GM23338 (cell line): ENCODE data around the gene PPM1E.

Source experiments
- CREB1 ChIP-seq: fragments of 250-450 bp; sonication (Bioruptor Pico); IDR thresholded peaks from 2 replicates; pipeline ENCODE4 v1.5.0; 2020; ENCODE audit warnings: low read depth, mild to moderate bottlenecking, moderate library complexity
- EZH2 ChIP-seq: fragments of 200-600 bp; sonication (generic); IDR thresholded peaks from one replicate; pipeline ENCODE4 v1.8.0; 2017; ENCODE audit warnings: antibody characterized with exemption, mild to moderate bottlenecking, low read depth; ENCODE audit not compliant: unreplicated experiment
- EZH2phosphoT487 ChIP-seq: fragments of 200-600 bp; sonication (generic); IDR thresholded peaks from one replicate; pipeline ENCODE4 v1.8.1; 2018; ENCODE audit warnings: antibody characterized with exemption; ENCODE audit not compliant: unreplicated experiment
- NANOG ChIP-seq: IDR thresholded peaks from 2 replicates; pipeline ENCODE4 v1.6.1; 2016; ENCODE audit warnings: antibody characterized with exemption, borderline replicate concordance
- POLR2AphosphoS5 ChIP-seq: IDR thresholded peaks from 2 replicates; pipeline ENCODE4 v1.6.1; 2016; ENCODE audit warnings: antibody characterized with exemption, low read depth
- TF ChIP-seq, protein P1 (sequence below): IDR thresholded peaks from 2 replicates; pipeline ENCODE4 v1.6.1; 2016; ENCODE audit warnings: antibody characterized with exemption
- TF ChIP-seq, protein P2 (sequence below), 2 experiments: fragments of 200-600 bp in 1 of 2; sonication (generic) in 1 of 2; conservative IDR thresholded peaks; 2 replicates each; pipeline versions ENCODE4 v1.5.1 to v1.6.1; 2016 to 2017; ENCODE audit warnings: antibody characterized with exemption in 2 of 2, low read depth in 2 of 2, mild to moderate bottlenecking in 2 of 2, moderate library complexity in 1 of 2
- TF ChIP-seq, protein P3 (sequence below): IDR thresholded peaks from one replicate; pipeline ENCODE4 v1.6.1; 2018; ENCODE audit warnings: antibody characterized with exemption; ENCODE audit not compliant: unreplicated experiment

DNA sequence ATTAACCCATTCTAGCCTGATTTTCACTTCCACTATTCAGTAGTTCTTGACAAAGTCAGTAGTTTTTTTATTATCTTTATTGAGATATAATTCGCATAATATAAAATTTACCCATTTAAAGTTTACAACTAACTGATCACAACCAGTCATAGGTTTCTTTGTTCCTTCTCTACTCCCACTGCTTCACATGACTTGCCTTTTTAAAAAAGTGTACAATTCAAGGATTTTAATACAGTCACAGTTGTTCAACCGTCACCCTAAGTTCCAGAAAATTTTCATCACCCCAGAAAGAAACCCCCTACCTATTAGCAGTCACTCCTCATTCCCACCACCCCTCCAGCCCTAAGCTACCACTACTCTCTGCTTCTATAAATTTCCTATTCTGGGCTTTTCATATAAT is 188.5 kb downstream of the PPM1E start:
- TF ChIP-seq, protein P1, sequence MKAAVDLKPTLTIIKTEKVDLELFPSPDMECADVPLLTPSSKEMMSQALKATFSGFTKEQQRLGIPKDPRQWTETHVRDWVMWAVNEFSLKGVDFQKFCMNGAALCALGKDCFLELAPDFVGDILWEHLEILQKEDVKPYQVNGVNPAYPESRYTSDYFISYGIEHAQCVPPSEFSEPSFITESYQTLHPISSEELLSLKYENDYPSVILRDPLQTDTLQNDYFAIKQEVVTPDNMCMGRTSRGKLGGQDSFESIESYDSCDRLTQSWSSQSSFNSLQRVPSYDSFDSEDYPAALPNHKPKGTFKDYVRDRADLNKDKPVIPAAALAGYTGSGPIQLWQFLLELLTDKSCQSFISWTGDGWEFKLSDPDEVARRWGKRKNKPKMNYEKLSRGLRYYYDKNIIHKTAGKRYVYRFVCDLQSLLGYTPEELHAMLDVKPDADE, result no peak
- TF ChIP-seq, protein P2, sequence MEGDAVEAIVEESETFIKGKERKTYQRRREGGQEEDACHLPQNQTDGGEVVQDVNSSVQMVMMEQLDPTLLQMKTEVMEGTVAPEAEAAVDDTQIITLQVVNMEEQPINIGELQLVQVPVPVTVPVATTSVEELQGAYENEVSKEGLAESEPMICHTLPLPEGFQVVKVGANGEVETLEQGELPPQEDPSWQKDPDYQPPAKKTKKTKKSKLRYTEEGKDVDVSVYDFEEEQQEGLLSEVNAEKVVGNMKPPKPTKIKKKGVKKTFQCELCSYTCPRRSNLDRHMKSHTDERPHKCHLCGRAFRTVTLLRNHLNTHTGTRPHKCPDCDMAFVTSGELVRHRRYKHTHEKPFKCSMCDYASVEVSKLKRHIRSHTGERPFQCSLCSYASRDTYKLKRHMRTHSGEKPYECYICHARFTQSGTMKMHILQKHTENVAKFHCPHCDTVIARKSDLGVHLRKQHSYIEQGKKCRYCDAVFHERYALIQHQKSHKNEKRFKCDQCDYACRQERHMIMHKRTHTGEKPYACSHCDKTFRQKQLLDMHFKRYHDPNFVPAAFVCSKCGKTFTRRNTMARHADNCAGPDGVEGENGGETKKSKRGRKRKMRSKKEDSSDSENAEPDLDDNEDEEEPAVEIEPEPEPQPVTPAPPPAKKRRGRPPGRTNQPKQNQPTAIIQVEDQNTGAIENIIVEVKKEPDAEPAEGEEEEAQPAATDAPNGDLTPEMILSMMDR (conservative IDR thresholded peaks at IDR 0.05; ENCODE audit: low read depth in 2 of 2), result no peak
- no peak for TF ChIP-seq POLR2AphosphoS5
- TF ChIP-seq CREB1 (CRISPR knock-in tag), result no peak
- TF ChIP-seq EZH2, result no peak
- TF ChIP-seq EZH2phosphoT487, result no peak
- TF ChIP-seq, protein P3, sequence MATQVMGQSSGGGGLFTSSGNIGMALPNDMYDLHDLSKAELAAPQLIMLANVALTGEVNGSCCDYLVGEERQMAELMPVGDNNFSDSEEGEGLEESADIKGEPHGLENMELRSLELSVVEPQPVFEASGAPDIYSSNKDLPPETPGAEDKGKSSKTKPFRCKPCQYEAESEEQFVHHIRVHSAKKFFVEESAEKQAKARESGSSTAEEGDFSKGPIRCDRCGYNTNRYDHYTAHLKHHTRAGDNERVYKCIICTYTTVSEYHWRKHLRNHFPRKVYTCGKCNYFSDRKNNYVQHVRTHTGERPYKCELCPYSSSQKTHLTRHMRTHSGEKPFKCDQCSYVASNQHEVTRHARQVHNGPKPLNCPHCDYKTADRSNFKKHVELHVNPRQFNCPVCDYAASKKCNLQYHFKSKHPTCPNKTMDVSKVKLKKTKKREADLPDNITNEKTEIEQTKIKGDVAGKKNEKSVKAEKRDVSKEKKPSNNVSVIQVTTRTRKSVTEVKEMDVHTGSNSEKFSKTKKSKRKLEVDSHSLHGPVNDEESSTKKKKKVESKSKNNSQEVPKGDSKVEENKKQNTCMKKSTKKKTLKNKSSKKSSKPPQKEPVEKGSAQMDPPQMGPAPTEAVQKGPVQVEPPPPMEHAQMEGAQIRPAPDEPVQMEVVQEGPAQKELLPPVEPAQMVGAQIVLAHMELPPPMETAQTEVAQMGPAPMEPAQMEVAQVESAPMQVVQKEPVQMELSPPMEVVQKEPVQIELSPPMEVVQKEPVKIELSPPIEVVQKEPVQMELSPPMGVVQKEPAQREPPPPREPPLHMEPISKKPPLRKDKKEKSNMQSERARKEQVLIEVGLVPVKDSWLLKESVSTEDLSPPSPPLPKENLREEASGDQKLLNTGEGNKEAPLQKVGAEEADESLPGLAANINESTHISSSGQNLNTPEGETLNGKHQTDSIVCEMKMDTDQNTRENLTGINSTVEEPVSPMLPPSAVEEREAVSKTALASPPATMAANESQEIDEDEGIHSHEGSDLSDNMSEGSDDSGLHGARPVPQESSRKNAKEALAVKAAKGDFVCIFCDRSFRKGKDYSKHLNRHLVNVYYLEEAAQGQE, result no peak
- TF ChIP-seq NANOG, result no peak
